ENCODE results near the gene EPHB2.

Gene EPHB2

DNA sequence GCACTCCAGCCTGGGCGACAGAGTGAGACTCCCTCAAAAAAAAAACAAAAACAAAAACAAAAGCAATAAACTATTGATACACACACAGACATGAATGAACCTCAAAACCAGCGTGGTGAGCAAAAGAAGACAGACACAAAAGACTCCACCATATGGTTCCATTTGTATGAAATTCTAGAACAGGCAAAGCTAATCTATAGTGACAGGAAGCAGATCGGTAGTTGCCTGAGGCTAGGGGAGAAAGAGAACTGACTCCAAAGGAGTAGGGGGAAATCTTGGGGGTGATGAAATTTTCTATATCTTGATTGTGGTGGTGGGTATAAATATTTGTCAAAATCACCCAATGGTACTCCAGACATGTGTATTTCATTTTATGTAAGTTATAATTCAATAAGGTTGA is 241.2 kb downstream of the EPHB2 start:
- DNase-seq (ENCODE audit: low read depth in 3 of 3), result no peak

DNA sequence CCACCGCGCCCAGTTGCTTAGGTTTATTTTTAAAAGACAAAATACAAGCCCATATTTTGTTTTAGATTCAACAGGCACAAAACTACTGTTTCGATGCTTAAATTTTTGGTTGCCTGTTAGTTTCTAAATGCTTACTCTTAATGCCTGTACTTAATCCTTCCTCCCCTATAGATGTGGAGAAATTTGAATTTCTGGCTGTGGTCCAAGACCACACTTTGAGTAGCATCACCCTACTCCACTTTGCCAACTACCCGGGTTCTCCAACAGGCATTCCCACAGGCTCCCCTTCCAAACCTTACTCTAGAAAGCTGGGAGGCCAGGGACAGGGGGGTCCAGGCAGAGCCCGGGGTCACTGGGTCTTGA is 242.0 kb downstream of the EPHB2 start:
- DNase-seq (ENCODE audit: low read depth in 3 of 3), result no peak

GRCh38 chr1:22953057-22953739 is 242.6 kb downstream of the EPHB2 start:
- no peak for DNase-seq (ENCODE audit: low read depth in 3 of 3)

DNA sequence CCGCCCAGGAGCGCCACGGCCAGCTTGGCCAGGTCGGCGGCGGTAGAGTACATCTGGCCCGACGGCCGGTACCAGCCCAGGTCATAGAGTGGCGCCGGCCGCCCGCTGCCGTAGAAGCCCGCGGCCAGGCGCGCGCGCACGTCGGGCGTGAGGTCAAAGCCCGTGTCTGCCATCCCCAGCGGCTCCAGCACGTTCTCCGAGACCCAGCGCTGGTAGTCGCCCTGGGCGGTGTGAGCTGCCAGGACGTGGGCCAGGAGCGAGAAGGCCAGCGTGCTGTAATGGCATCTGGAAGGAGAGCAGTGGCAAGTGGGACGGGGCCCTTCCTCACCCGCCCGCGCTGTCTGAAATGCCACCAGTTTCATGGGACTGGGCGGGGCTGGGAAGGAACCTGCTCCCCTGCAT is 243.1 kb downstream of the EPHB2 start:
- no peak for DNase-seq (ENCODE audit: low read depth in 3 of 3)

DNA sequence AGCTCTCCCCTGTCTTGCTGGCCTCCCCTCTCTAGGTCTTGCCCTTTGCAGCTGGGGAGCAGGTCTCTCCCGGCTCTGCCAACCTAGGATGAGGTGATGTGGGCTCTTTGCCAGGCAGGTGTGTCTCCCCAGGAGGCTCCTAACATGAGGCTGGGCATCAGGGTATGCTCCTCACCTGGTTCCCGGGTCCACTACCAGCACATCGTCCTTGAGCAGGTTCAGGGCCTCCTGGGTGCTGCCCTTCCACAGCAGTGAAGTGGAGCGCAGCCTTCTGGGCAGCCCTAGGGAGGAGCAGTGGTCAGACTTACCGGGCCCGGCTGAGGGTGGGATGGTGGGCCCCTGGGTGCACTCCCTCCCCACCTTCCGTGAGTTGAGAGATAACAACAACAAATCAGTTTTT is 244.5 kb downstream of the EPHB2 start:
- DNase-seq (ENCODE audit: low read depth in 3 of 3), result no peak

GRCh38 chr1:22957066-22957465 is 246.4 kb downstream of the EPHB2 start:
- no peak for DNase-seq (ENCODE audit: low read depth in 3 of 3)

DNA sequence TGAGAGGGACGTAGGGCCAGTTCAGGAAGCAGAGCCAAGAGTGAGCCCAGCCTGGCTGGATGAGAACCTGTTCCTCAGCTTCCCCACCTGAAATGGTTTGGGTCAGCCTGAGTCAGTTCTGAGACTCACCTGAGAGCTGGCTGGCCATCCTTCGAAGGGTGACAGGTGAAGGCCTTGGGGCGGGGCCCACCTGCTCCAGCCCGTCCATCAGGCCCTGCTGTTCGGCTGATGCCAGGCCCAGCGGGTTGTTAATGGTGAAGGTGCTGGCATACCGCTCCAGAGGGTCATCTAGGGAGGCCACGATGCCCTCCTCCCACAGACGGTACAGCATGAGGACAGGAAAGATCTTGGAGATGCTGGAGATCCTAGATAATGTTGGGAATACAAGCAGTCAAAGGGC is 247.9 kb downstream of the EPHB2 start:
- DNase-seq (ENCODE audit: low read depth in 3 of 3), result no peak

- no peak for DNase-seq (ENCODE audit: low read depth in 3 of 3)
Observed at GRCh38 chr1:22959545-22960360, 249.1 kb downstream of the EPHB2 start.

- DNase-seq (ENCODE audit: low read depth in 3 of 3), result no peak
Observed at GRCh38 chr1:22962558-22962957, 251.9 kb downstream of the EPHB2 start.

DNA sequence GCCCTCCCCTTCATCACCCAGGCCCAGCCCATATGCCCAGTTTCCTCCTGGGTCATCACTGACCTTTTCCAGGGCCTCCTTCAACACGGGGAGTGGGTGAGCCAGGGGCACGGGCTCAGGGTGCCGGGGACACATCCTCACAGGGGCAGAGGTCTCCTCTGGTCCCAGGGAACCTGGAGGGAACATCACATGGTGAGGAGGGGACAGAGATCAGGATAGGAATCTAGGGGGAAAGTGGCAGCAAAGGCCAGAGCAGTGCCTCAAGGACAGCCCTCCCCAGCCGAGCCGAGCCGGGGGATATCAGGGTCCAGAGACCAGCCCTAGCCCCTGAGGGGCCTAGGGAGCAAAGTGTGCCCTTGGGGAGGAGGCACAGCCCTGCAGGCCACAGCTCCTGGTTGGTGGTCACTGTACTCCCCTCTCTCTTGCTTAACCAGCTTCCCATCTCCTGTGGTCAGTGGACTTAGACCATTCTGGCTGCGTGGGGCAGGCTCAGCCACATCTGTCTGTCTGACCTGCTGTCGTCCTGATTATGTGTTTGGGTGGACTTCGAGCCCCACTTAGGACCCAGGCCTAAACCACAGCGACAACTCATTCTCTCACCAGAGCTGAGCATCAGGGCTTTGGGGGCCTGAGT is 252.5 kb downstream of the EPHB2 start:
- no peak for DNase-seq (ENCODE audit: low read depth in 3 of 3)

DNA sequence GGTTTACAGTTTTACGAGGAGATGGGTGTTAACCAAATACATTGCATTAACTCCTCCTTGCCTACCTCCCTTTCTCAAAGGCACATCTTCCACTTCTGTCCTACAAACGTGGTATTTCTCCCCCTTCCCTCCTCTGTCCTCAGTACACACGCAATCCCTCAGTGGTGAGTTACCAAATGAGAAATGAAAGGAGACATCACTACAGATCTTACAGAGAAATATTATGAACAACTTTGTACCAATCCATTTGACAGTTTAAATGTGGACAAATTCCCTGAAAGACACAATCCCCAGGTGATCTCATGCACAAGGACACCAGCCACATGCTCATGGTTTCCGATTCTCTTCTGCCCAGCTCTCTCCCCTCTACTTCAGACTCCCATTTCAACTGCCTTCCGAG is 255.7 kb downstream of the EPHB2 start:
- DNase-seq (ENCODE audit: low read depth in 3 of 3), result no peak

GRCh38 chr1:22967833-22968232 is 257.2 kb downstream of the EPHB2 start:
- DNase-seq (ENCODE audit: low read depth in 3 of 3), result no peak

DNA sequence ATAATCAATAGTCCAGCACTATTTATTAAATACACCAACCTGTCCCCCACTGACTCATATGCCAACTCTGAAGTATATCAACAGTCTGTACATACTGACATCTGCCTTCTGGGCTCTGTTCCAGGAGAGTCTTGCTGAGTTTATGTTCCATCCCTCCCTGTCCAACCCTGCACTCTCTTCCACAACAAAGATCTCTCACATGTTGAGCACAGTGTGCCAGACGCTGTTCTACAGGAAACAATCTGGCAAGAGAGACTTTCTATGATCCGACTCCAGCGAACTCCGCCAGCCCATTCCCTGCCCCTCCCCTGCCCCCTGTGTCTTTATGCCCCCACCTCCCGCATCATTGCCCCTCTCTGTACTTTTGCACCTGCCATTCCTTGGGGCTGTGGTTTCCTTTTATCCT is 258.7 kb downstream of the EPHB2 start:
- DNase-seq (ENCODE audit: low read depth in 3 of 3), result no peak

- DNase-seq (ENCODE audit: low read depth in 3 of 3), result no peak
Observed at GRCh38 chr1:22970096-22970495, 259.5 kb downstream of the EPHB2 start.

Data from stimulated activated CD4-positive, alpha-beta T cell treated with anti-CD3 and anti-CD28 coated beads, TNF-alpha, amount 100 ng/mL, for 4 hours (primary cell).